Neural cell (in vitro differentiated cells): ENCODE measurements around the gene METTL2B. TPM values are rescaled to one million over a fixed set of nuclear protein-coding genes. Genes with fewer than 3 reads are reported as not detected.

Experiments used
- H2AFZ ChIP-seq: fragments of 200-600, 300-800 bp; sonication (generic), shearing (Covaris generic); 2 replicates; pipeline ENCODE4 v1.6.0; 2014; ENCODE audit warnings: low read depth, mild to moderate bottlenecking, antibody characterized with exemption, low read length, moderate library complexity
- H3F3A ChIP-seq: fragments of 200-600 bp; shearing (Covaris generic); 2 replicates; pipeline ENCODE4 v1.6.1; 2016; ENCODE audit warnings: mild to moderate bottlenecking, moderate library complexity, mixed read lengths, antibody characterized with exemption, low read length; ENCODE audit not compliant: insufficient read depth, poor library complexity, severe bottlenecking
- H3K27ac ChIP-seq: fragments of 200-600, 300-800 bp; sonication (generic), shearing (Covaris generic); 2 replicates; pipeline ENCODE4 v1.5.1; 2014; ENCODE audit warnings: mild to moderate bottlenecking, low read length, moderate library complexity
- H3K27me3 ChIP-seq: fragments of 300-800, 200-600 bp; sonication (generic), shearing (Covaris generic); 2 replicates; pipeline ENCODE4 v1.6.0; 2014; ENCODE audit warnings: mild to moderate bottlenecking, low read depth, low read length, moderate library complexity; ENCODE audit not compliant: insufficient read depth
- H3K36me3 ChIP-seq: fragments of 300-800, 200-600 bp; sonication (generic), shearing (Covaris generic); 2 replicates; pipeline ENCODE4 v1.5.1; 2014; ENCODE audit warnings: mild to moderate bottlenecking, antibody characterized with exemption, low read length, moderate library complexity; ENCODE audit not compliant: insufficient read depth
- H3K4me2 ChIP-seq: fragments of 300-800, 200-600 bp; sonication (generic), shearing (Covaris generic); 2 replicates; pipeline ENCODE4 v1.6.0; 2014; ENCODE audit warnings: mild to moderate bottlenecking, low read length
- H3K4me3 ChIP-seq: fragments of 300-800, 200-600 bp; sonication (generic), shearing (Covaris generic); 2 replicates; pipeline ENCODE4 v1.5.1; 2014; ENCODE audit warnings: mild to moderate bottlenecking, low read length, moderate library complexity
- H3K79me2 ChIP-seq: fragments of 200-600 bp; shearing (Covaris generic); replicated peaks from 2 replicates; pipeline ENCODE4 v1.6.0; 2014; ENCODE audit warnings: mild to moderate bottlenecking, low read length, moderate library complexity; ENCODE audit not compliant: insufficient read depth
- H3K9ac ChIP-seq: fragments of 300-800, 200-600 bp; sonication (generic), shearing (Covaris generic); 2 replicates; pipeline ENCODE4 v1.6.1; 2016; ENCODE audit warnings: mild to moderate bottlenecking, low read length, mixed read lengths
- H3K9me2 ChIP-seq: fragments of 200-600 bp; shearing (Covaris generic); 2 replicates; pipeline ENCODE4 v1.6.1; 2016; ENCODE audit warnings: mild to moderate bottlenecking, low read length, mixed read lengths; ENCODE audit not compliant: insufficient read depth
- H3K9me3 ChIP-seq: fragments of 200-600, 300-800 bp; sonication (generic), shearing (Covaris generic); 2 replicates; pipeline ENCODE4 v1.6.1; 2016; ENCODE audit warnings: mild to moderate bottlenecking, mixed run types, low read length, moderate library complexity, mixed read lengths
- H4K20me1 ChIP-seq: fragments of 200-600 bp; shearing (Covaris generic); 2 replicates; pipeline ENCODE4 v1.6.1; 2016; ENCODE audit warnings: mild to moderate bottlenecking, mixed run types; ENCODE audit not compliant: insufficient read depth
- EP300 ChIP-seq: fragments of 450-650 bp; conservative IDR thresholded peaks from 2 replicates; pipeline ENCODE4 v1.6.1; 2014; ENCODE audit warnings: antibody characterized with exemption, mild to moderate bottlenecking, moderate library complexity; ENCODE audit not compliant: poor library complexity, severe bottlenecking
- EZH2 ChIP-seq: fragments of 200-600, 300-800 bp; shearing (Covaris generic), sonication (generic); IDR thresholded peaks from 2 replicates; pipeline ENCODE4 v1.6.1; 2014; ENCODE audit warnings: antibody characterized with exemption, low read length, borderline replicate concordance, mild to moderate bottlenecking; ENCODE audit not compliant: insufficient read depth, poor library complexity, severe bottlenecking
- MXI1 ChIP-seq: fragments of 450-650 bp; conservative IDR thresholded peaks from 2 replicates; pipeline ENCODE4 v1.6.1; 2014; ENCODE audit warnings: antibody characterized with exemption, mild to moderate bottlenecking; ENCODE audit not compliant: poor library complexity, severe bottlenecking
- POLR2AphosphoS5 ChIP-seq: IDR thresholded peaks from 2 replicates; pipeline ENCODE4 v1.6.1; 2012
- RAD21 ChIP-seq: fragments of 450-650 bp; conservative IDR thresholded peaks from 2 replicates; pipeline ENCODE4 v1.6.1; 2014; ENCODE audit warnings: antibody characterized with exemption, mild to moderate bottlenecking, moderate library complexity
- SMC3 ChIP-seq: fragments of 450-650 bp; conservative IDR thresholded peaks from 2 replicates; pipeline ENCODE4 v1.6.1; 2014; ENCODE audit warnings: antibody characterized with exemption, mild to moderate bottlenecking, moderate library complexity; ENCODE audit not compliant: poor library complexity
- TAF1 ChIP-seq: IDR thresholded peaks from 2 replicates; pipeline ENCODE4 v1.6.1; 2012; ENCODE audit warnings: low read depth
- polyA plus RNA-seq: library from polyadenylated mRNA; depleted of rRNA; stranded (reverse); fragments of >200 nt; gene quantifications from 2 replicates; pipeline ENCODE4 v1.2.3, GENCODE V29; 2014
- TF ChIP-seq, protein P1 (sequence below): fragments of 450-650 bp; IDR thresholded peaks from 2 replicates; pipeline ENCODE4 v1.5.1; 2014; ENCODE audit warnings: antibody characterized with exemption, mild to moderate bottlenecking, moderate library complexity; ENCODE audit not compliant: poor library complexity, severe bottlenecking
- TF ChIP-seq, protein P2 (sequence below): IDR thresholded peaks from 2 replicates; pipeline ENCODE4 v1.6.1; 2012; ENCODE audit warnings: borderline replicate concordance

The METTL2B gene
- polyA plus RNA-seq, 1 donor from 2014 or later, result 43.0 TPM

DNA sequence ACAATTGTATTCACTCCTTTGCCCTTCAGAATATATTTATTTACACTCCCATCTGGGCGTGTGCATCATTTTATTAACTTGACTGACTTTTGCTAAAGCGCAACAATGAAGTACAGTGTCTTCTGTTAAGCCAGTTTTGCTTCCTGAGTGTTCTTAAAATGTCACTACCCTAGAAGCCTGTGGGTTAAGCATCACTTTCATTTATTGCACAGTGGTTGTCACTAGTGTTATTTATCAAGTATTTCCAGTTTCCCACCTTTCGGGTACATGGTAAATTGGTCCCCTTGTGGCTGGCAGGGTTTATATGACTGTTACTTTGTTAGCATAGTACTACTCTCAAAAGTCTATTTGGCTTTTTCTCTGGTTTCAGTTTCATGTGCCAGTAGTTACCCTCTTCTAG, 17.6 kb upstream of the METTL2B start:
- Histone ChIP-seq H3F3A (no peaks in the 10 kb centered on the region), H4K20me1 (no peaks in the 10 kb centered on the region), H3K9me2 (no peaks in the 10 kb centered on the region), H3K27me3 (no peaks in the 10 kb centered on the region), H3K4me2 (no peak overlapping the region), H3K79me2 (peaks cover 18% of the 10 kb centered on the region), H3K9ac (no peak overlapping the region), H3K4me3 (no peak overlapping the region), H3K27ac (no peak overlapping the region), H3K36me3 (no peaks in the 10 kb centered on the region), H3K9me3 (no peaks in the 10 kb centered on the region), H2AFZ (no peak overlapping the region)
- TF ChIP-seq MXI1, result no peak
- TF ChIP-seq EZH2, result no peak
- TF ChIP-seq SMC3, result no peak
- TF ChIP-seq, protein P1, sequence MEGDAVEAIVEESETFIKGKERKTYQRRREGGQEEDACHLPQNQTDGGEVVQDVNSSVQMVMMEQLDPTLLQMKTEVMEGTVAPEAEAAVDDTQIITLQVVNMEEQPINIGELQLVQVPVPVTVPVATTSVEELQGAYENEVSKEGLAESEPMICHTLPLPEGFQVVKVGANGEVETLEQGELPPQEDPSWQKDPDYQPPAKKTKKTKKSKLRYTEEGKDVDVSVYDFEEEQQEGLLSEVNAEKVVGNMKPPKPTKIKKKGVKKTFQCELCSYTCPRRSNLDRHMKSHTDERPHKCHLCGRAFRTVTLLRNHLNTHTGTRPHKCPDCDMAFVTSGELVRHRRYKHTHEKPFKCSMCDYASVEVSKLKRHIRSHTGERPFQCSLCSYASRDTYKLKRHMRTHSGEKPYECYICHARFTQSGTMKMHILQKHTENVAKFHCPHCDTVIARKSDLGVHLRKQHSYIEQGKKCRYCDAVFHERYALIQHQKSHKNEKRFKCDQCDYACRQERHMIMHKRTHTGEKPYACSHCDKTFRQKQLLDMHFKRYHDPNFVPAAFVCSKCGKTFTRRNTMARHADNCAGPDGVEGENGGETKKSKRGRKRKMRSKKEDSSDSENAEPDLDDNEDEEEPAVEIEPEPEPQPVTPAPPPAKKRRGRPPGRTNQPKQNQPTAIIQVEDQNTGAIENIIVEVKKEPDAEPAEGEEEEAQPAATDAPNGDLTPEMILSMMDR, result no peak
- no peak for TF ChIP-seq POLR2AphosphoS5
- TF ChIP-seq TAF1, result no peak
- TF ChIP-seq RAD21, result no peak
- TF ChIP-seq EP300, result no peak

- no peaks in the 10 kb centered on the region for H3F3A ChIP-seq
- H3K9me3 ChIP-seq, result no peaks in the 10 kb centered on the region
- no peak overlapping the region for H3K9ac ChIP-seq
- H4K20me1 ChIP-seq, result no peaks in the 10 kb centered on the region
- no peaks in the 10 kb centered on the region for H3K27me3 ChIP-seq
- H3K9me2 ChIP-seq, result no peaks in the 10 kb centered on the region
- TF ChIP-seq RAD21, result peak; percentile 42
- peak; percentile 56 for TF ChIP-seq SMC3
- no peak for TF ChIP-seq EP300
- TF ChIP-seq POLR2AphosphoS5, result no peak
- TF ChIP-seq TAF1, result no peak
- TF ChIP-seq MXI1, result no peak
- TF ChIP-seq, protein P1, result peak; percentile 68
- TF ChIP-seq, protein P2, sequence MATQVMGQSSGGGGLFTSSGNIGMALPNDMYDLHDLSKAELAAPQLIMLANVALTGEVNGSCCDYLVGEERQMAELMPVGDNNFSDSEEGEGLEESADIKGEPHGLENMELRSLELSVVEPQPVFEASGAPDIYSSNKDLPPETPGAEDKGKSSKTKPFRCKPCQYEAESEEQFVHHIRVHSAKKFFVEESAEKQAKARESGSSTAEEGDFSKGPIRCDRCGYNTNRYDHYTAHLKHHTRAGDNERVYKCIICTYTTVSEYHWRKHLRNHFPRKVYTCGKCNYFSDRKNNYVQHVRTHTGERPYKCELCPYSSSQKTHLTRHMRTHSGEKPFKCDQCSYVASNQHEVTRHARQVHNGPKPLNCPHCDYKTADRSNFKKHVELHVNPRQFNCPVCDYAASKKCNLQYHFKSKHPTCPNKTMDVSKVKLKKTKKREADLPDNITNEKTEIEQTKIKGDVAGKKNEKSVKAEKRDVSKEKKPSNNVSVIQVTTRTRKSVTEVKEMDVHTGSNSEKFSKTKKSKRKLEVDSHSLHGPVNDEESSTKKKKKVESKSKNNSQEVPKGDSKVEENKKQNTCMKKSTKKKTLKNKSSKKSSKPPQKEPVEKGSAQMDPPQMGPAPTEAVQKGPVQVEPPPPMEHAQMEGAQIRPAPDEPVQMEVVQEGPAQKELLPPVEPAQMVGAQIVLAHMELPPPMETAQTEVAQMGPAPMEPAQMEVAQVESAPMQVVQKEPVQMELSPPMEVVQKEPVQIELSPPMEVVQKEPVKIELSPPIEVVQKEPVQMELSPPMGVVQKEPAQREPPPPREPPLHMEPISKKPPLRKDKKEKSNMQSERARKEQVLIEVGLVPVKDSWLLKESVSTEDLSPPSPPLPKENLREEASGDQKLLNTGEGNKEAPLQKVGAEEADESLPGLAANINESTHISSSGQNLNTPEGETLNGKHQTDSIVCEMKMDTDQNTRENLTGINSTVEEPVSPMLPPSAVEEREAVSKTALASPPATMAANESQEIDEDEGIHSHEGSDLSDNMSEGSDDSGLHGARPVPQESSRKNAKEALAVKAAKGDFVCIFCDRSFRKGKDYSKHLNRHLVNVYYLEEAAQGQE, result no peak
- TF ChIP-seq EZH2, result no peak
- H3K4me2 ChIP-seq, result no peak overlapping the region
- peaks cover 18% of the 10 kb centered on the region for H3K79me2 ChIP-seq
- no peaks in the 10 kb centered on the region for H3K36me3 ChIP-seq
- H2AFZ ChIP-seq, result no peak overlapping the region
- H3K4me3 ChIP-seq, result no peak overlapping the region
- H3K27ac ChIP-seq, result no peak overlapping the region
These were observed 17.1 kb upstream of the METTL2B start for GRCh38 chr7:128459394-128459878.
